ENCODE measurements around the gene EIF5A. TPM values are rescaled to one million over a fixed set of nuclear protein-coding genes. Genes with fewer than 3 reads are reported as not detected.

EIF5A gene
- total and polyA plus RNA-seq, 12 donors, result 110 to 666 (median 342) TPM

DNA sequence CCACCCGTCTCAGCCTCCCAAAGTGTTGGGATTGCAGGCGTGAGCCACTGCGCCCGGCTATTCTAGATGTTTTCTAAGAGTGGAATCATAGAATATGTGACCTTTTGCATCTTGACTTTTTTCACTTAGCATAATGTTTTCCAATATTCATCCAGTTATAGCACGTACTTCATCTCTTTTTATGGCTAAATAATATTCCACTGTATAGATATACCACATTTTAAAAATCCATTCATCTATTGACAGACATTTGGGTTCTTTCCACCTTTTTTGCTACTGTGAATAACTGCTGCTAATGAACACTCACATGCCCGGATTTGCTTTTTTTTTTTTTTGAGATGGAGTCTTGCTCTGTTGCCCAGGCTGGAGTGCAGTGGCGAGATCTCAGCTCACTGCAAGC is 3.2 kb upstream of the EIF5A start:
- intact Hi-C loops (cut with DNase I), result loop anchor here in 1 of 2 donors (5.0 kb wide), 1 partner anchor 42 kb away; the partner anchor contains the start of gene CLDN7
- WGBS, 4 donors, result 89 to 95% (median 93%) methylated on average over 7 of the region's 7 CpGs

DNA sequence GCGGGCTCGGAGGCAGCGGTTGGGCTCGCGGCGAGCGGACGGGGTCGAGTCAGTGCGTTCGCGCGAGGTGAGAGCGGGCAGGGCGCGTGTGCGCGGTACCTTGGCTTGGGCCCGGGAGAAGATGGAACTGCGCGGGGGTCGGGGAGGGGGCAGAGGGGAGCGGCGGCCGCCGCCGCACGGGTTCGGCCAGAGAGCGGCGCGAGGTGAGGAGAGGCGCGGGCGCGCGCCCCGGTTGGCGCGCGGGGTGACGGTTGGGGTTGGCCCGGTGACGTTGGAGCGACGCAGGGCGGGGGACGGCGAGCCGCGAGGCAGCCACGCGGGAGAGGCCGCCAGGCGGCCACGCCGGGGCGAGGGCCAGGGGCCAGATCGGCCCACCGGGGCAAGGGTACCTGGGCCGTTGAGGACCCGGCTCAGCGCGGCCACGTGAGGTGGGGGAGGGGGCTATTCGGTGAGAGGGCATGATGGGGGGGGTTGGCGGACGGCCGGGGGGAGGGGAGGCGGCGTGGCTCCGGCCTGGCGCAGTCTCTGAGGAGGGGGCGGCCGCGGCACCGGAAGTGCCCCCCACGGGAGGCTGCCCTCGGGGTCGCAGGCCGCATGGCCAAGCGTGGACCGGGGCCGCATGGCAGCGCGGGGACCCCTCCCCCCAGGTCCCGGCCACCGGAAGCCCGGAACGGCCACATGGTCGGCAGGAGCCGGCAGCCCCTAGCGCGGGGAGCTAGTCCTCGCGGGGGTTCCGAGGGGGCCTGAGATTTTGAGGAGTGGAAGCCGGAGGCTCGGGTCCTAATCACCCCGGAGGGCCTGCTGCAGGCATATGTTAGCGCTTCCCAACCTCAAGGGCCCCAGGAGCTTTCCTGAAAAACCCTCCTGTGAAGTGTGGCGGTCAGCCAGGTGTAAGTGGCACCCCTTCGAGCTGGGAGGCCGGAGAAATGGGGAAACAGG is 527 bp downstream of the EIF5A start:
- 0 to 1% (median 0%) methylated on average over 8 to 102 of the region's 104 CpGs for WGBS, 4 donors

More for the DNA sequence above, 3.2 kb upstream of the EIF5A start:
- TF ChIP-seq POLR2A (IDR thresholded peaks at IDR 0.05) (no peak), CTCF (IDR thresholded peaks at IDR 0.05) (no peak)
- no peaks in the 10 kb centered on the region for H3K27me3 ChIP-seq
- H3K4me3 ChIP-seq, result no peak overlapping the region
- H3K36me3 ChIP-seq (replicated peaks in 1 of 2), result no peaks in the 10 kb centered on the region
- H3K27ac ChIP-seq, result no peak overlapping the region
- DNase-seq, result no peak
- peaks cover 3% of the 10 kb centered on the region in 2 donors for H3K4me1 ChIP-seq (replicated peaks in 1 of 2)
- H3K9me3 ChIP-seq (replicated peaks in 1 of 3), result no peaks in the 10 kb centered on the region

DNA sequence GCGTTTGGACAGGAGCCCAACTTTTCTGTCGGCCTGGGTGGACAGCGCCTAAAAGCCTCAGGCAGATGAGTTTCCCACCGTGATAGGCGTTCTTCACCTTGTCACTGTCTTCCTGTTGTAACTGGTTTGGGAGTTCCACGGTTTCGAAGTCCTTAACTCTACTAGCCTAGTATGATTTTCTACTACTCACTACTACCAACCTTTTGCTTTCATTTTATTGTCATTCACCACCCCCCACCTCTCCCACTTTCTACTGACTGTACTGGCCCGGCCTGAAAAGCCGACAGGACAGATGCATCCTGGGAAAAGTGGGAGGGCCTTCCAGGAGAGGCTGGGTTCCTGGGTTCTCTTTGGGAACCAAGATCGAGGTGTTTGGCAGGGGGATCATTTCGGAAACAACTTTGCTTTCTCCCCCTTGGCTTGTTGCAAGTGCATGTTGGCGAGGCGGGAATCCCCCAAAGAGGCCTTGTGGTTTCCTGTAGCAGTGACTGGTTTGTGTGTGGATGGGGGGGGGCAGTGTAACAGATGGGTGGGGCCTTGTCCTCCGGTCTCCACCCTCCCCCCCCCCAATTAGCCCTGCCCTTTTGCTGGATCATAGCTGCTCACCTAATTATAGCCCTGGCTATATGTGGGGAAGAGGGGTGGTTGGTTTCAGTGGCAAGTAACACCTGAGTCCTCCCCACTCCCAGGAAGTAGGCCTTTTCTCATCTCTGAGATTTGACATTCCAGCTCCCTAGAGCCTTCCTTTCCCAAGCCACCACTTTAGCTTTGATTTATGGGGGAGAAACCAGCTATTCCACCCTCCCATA is 1.4 kb downstream of the EIF5A start:
- Histone ChIP-seq H3K4me1 (replicated peaks in 1 of 2) (peaks cover 16 to 47% of the 10 kb centered on the region in 2 donors), H3K36me3 (replicated peaks in 1 of 2) (peaks cover 0 to 44% of the 10 kb centered on the region in 2 donors), H3K4me3 (peak overlapping the region in 3 of 4 donors; percentile 83 to 98 (median 88)), H3K27ac (peak overlapping the region; percentile 97 to 100 (median 99)), H3K9me3 (replicated peaks in 1 of 3) (no peaks in the 10 kb centered on the region), H3K27me3 (no peaks in the 10 kb centered on the region)
- no peak for TF ChIP-seq CTCF (IDR thresholded peaks at IDR 0.05)
- peak; percentile 11 to 77 for TF ChIP-seq POLR2A (IDR thresholded peaks at IDR 0.05)
- intact Hi-C loops (cut with DNase I), result no loop called here
- 0 to 1% (median 0%) methylated on average over 12 to 14 of the region's 14 CpGs for WGBS, 4 donors
- DNase-seq, result peak; percentile 80 to 93 (median 90)

More for the DNA sequence above, 527 bp downstream of the EIF5A start:
- peak; percentile 56 to 76 (median 62) for DNase-seq
- Histone ChIP-seq H3K27ac (peak overlapping the region; percentile 97 to 100 (median 99)), H3K36me3 (replicated peaks in 1 of 2) (peaks cover 0 to 35% of the 10 kb centered on the region in 2 donors), H3K4me3 (peak overlapping the region; percentile 78 to 98 (median 86)), H3K9me3 (replicated peaks in 1 of 3) (no peaks in the 10 kb centered on the region), H3K4me1 (replicated peaks in 1 of 2) (peaks cover 9 to 39% of the 10 kb centered on the region in 2 donors), H3K27me3 (no peaks in the 10 kb centered on the region)
- intact Hi-C loops (cut with DNase I), result no loop called here
- peak in 2 of 6 experiments; percentile 16 to 36 for TF ChIP-seq CTCF (IDR thresholded peaks at IDR 0.05)
- no peak for TF ChIP-seq POLR2A (IDR thresholded peaks at IDR 0.05)

DNA sequence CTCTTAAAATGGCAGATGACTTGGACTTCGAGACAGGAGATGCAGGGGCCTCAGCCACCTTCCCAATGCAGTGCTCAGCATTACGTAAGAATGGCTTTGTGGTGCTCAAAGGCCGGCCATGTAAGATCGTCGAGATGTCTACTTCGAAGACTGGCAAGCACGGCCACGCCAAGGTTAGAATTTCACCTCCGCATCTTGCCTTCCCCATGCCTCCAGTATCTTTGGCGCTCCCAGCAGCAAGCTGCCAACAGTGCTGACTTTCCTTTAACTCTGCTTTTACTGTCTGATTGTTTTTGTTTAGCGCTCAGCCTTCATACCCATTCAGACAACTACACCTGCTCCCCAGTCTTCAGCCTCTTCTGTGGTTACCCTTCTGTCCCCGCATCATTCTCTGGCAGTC is 2.2 kb downstream of the EIF5A start:
- TF ChIP-seq CTCF (IDR thresholded peaks at IDR 0.05) (no peak), POLR2A (IDR thresholded peaks at IDR 0.05) (no peak)
- Histone ChIP-seq H3K27me3 (no peaks in the 10 kb centered on the region), H3K36me3 (replicated peaks in 1 of 2) (peaks cover 0 to 47% of the 10 kb centered on the region in 2 donors), H3K4me3 (peak overlapping the region in 1 of 4 donors; percentile 88), H3K4me1 (replicated peaks in 1 of 2) (peaks cover 23 to 55% of the 10 kb centered on the region in 2 donors), H3K9me3 (replicated peaks in 1 of 3) (no peaks in the 10 kb centered on the region), H3K27ac (peak overlapping the region in 2 of 5 donors; percentile 98 to 99)
- DNase-seq, result peak in 1 of 7 donors; percentile 29
- 73 to 86% (median 82%) methylated on average over 10 to 12 of the region's 12 CpGs for WGBS, 4 donors
- intact Hi-C loops (cut with DNase I), result no loop called here

Data from adrenal gland (tissue), 12 donors.